ENCODE measurements around the gene SETDB1. TPM values are rescaled to one million over a fixed set of nuclear protein-coding genes. Genes with fewer than 3 reads are reported as not detected.

The SETDB1 gene
- total RNA-seq, 2 experiments from 2014 or later: 58.5 to 59.3 TPM

DNA sequence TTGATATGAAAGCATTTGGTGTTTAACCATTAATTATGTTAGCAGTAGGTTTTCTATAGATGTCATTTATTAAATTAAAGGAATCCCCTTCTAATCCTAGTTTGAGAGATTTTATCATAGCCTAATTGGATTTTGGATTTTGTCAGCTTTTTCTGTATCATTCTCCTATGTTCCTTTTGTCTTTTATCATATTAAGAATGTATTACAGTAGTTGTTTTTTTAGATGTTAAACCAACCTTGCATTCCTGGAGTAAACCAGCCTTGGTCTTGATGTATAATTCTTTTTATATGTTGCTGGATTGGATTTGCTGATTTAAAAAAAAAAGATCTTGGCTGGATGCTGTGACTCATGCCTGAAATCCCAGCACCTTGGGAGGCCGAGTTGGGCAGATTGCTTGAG is 5.6 kb downstream of the SETDB1 start:
- Mint-ChIP-seq H3K4me1 (ENCODE audit: low read depth) (peaks cover 14% of the 10 kb centered on the region), H3K4me3 (no peak overlapping the region), H3K27ac (no peak overlapping the region), H3K36me3 (ENCODE audit: low read depth) (peaks cover 75% of the 10 kb centered on the region), H3K27me3 (ENCODE audit: low read depth) (no peaks in the 10 kb centered on the region), H3K9me3 (ENCODE audit: insufficient read depth) (peaks cover 11% of the 10 kb centered on the region)
- DNase-seq: no peak
- POLR2A ChIA-PET: interaction anchor here (0.6 kb wide), 1 partner anchor 52 kb away, joined by 6 read pairs; no protein-coding TSS in a partner anchor
- ATAC-seq: no peak
- CTCF ChIA-PET: interaction anchor here (1.3 kb wide), 1 partner anchor 9 kb away, joined by 7 read pairs; no protein-coding TSS in a partner anchor

GRCh38 chr1:150944856-150945255 is 18.7 kb downstream of the SETDB1 start:
- ChIA-PET POLR2A (no interaction called here), CTCF (no interaction called here)
- no peak overlapping the region for H3K4me3 Mint-ChIP-seq
- no peaks in the 10 kb centered on the region for H3K27me3 Mint-ChIP-seq (ENCODE audit: low read depth)
- H3K36me3 Mint-ChIP-seq (ENCODE audit: low read depth): peaks cover 66% of the 10 kb centered on the region
- H3K9me3 Mint-ChIP-seq (ENCODE audit: insufficient read depth): no peaks in the 10 kb centered on the region
- DNase-seq: no peak
- H3K4me1 Mint-ChIP-seq (ENCODE audit: low read depth): no peaks in the 10 kb centered on the region
- ATAC-seq: no peak
- no peak overlapping the region for H3K27ac Mint-ChIP-seq

DNA sequence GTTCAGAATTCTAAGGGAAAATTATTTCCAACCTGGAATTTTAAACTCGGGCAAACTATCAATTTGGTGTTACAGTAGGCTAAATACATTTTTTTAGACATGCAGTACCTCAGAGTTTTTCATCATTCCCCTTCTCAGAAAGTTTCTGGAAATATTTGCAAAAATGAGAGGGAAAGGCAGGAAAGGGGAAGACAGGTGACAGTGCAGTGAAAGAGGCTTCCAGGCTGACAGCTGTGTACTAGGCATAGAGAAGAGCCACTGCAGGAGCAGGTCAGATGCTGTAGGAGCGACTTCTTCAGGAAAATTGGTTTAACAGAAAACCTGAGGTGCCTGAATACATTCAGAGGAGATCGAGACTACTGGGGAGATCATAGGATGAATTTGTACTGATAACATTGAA is 28.5 kb downstream of the SETDB1 start:
- Mint-ChIP-seq H3K27ac (no peak overlapping the region), H3K4me1 (ENCODE audit: low read depth) (no peaks in the 10 kb centered on the region), H3K4me3 (no peak overlapping the region), H3K9me3 (ENCODE audit: insufficient read depth) (no peaks in the 10 kb centered on the region), H3K27me3 (ENCODE audit: low read depth) (no peaks in the 10 kb centered on the region), H3K36me3 (ENCODE audit: low read depth) (peaks cover 64% of the 10 kb centered on the region)
- POLR2A ChIA-PET: no interaction called here
- DNase-seq (no peak), ATAC-seq (no peak)
- CTCF ChIA-PET: no interaction called here

GRCh38 chr1:150955280-150955679 is 29.1 kb downstream of the SETDB1 start:
- H3K27ac Mint-ChIP-seq: peak overlapping the region; percentile 9
- H3K36me3 Mint-ChIP-seq (ENCODE audit: low read depth): peaks cover 65% of the 10 kb centered on the region
- POLR2A ChIA-PET: no interaction called here
- H3K4me3 Mint-ChIP-seq: no peak overlapping the region
- ATAC-seq (no peak), DNase-seq (no peak)
- H3K4me1 Mint-ChIP-seq (ENCODE audit: low read depth): no peaks in the 10 kb centered on the region
- no peaks in the 10 kb centered on the region for H3K9me3 Mint-ChIP-seq (ENCODE audit: insufficient read depth)
- no peaks in the 10 kb centered on the region for H3K27me3 Mint-ChIP-seq (ENCODE audit: low read depth)
- CTCF ChIA-PET: no interaction called here

- Mint-ChIP-seq H3K4me1 (ENCODE audit: low read depth) (no peaks in the 10 kb centered on the region), H3K9me3 (ENCODE audit: insufficient read depth) (no peaks in the 10 kb centered on the region), H3K27me3 (ENCODE audit: low read depth) (no peaks in the 10 kb centered on the region), H3K36me3 (ENCODE audit: low read depth) (peaks cover 67% of the 10 kb centered on the region), H3K27ac (no peak overlapping the region), H3K4me3 (no peak overlapping the region)
- no peak for ATAC-seq
- DNase-seq: no peak
- CTCF ChIA-PET: interaction anchor here (1.1 kb wide), 2 partner anchors 38 to 199 kb away, joined by 4 read pairs; partner anchors contain the start of gene TNFAIP8L2
- POLR2A ChIA-PET: no interaction called here
These were observed 31.5 kb downstream of the SETDB1 start for GRCh38 chr1:150957666-150958065.

GRCh38 chr1:150960646-150961045 is 34.5 kb downstream of the SETDB1 start:
- DNase-seq (no peak), ATAC-seq (no peak)
- Mint-ChIP-seq H3K27ac (peak overlapping the region; percentile 26), H3K27me3 (ENCODE audit: low read depth) (no peaks in the 10 kb centered on the region), H3K4me1 (ENCODE audit: low read depth) (no peaks in the 10 kb centered on the region), H3K9me3 (ENCODE audit: insufficient read depth) (no peaks in the 10 kb centered on the region), H3K4me3 (no peak overlapping the region), H3K36me3 (ENCODE audit: low read depth) (peaks cover 70% of the 10 kb centered on the region)
- CTCF ChIA-PET: no interaction called here
- POLR2A ChIA-PET: interaction anchor here (0.8 to 1.4 kb wide), 2 partner anchors 9 to 13 kb away, joined by 3 to 4 read pairs; no protein-coding TSS in a partner anchor

DNA sequence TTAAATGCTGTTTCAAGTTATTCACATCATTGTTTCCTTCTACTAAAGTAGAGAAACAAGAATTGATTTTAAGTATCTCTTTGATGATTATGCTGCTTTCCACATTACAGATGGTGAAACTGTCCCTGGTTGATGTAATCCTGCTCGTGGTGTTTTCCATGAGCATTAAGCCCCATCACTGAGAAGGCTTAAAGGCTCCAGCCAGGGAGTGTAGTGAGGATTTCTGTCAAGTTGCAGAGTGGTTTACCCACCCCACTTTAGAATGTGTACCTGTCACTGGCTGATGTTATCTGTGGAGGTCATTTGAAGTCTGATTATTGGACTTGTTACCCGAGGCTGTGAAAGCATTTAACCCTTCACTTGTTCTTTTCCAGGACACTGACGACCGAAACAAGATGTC is 35.6 kb downstream of the SETDB1 start:
- Mint-ChIP-seq H3K36me3 (ENCODE audit: low read depth) (peaks cover 75% of the 10 kb centered on the region), H3K27ac (no peak overlapping the region), H3K4me3 (no peak overlapping the region), H3K27me3 (ENCODE audit: low read depth) (no peaks in the 10 kb centered on the region), H3K4me1 (ENCODE audit: low read depth) (no peaks in the 10 kb centered on the region), H3K9me3 (ENCODE audit: insufficient read depth) (no peaks in the 10 kb centered on the region)
- ChIA-PET POLR2A (interaction anchor here (2.5 kb wide), 1 partner anchor 12 kb away, joined by 7 read pairs; no protein-coding TSS in a partner anchor), CTCF (no interaction called here)
- ATAC-seq: no peak
- DNase-seq: no peak

DNA sequence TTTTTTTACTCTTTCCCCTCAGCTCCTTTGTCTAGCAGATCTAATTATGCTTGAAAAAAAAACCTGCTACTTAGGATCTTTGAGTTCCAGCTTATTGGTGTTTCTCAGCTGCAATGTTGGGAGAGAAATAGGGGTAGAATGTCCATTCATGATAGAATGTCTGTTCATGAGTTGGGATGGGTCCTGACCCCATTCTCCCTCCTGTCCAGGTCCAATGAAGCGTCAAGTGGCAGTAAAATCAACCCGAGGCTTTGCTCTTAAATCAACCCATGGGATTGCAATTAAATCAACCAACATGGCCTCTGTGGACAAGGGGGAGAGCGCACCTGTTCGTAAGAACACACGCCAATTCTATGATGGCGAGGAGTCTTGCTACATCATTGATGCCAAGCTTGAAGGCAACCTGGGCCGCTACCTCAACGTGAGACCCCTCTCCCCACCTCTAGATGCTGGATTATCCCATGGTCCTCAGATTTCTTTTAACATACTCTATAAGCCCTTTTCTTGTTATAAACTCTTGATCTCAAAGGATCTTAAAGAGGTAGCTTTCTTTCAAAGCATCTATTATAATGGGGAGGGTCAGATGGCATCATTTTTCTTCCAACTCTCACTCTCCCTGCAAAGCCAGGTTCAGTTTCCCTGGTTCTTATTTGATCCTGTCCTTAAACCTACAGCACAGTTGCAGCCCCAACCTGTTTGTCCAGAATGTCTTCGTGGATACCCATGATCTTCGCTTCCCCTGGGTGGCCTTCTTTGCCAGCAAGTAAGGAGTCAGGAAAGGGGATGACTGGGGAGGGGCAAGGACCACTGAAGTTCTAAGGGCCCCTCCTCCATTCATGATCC is 37.4 kb downstream of the SETDB1 start:
- no peak overlapping the region for H3K4me3 Mint-ChIP-seq
- CTCF ChIA-PET: no interaction called here
- peak overlapping the region; percentile 14 for H3K27ac Mint-ChIP-seq
- no peaks in the 10 kb centered on the region for H3K9me3 Mint-ChIP-seq (ENCODE audit: insufficient read depth)
- DNase-seq: no peak
- ATAC-seq: no peak
- POLR2A ChIA-PET: interaction anchor here (0.6 to 2.5 kb wide), 3 partner anchors 10 to 22 kb away, joined by 3 to 7 read pairs (median 3); no protein-coding TSS in a partner anchor
- no peaks in the 10 kb centered on the region for H3K4me1 Mint-ChIP-seq (ENCODE audit: low read depth)
- H3K36me3 Mint-ChIP-seq (ENCODE audit: low read depth): peaks cover 83% of the 10 kb centered on the region
- no peaks in the 10 kb centered on the region for H3K27me3 Mint-ChIP-seq (ENCODE audit: low read depth)

- ATAC-seq: no peak
- CTCF ChIA-PET: no interaction called here
- Mint-ChIP-seq H3K27me3 (ENCODE audit: low read depth) (no peaks in the 10 kb centered on the region), H3K27ac (peak overlapping the region; percentile 8), H3K4me3 (no peak overlapping the region), H3K36me3 (ENCODE audit: low read depth) (peaks cover 86% of the 10 kb centered on the region), H3K4me1 (ENCODE audit: low read depth) (no peaks in the 10 kb centered on the region), H3K9me3 (ENCODE audit: insufficient read depth) (no peaks in the 10 kb centered on the region)
- DNase-seq: no peak
- POLR2A ChIA-PET: interaction anchor here (0.6 to 2.5 kb wide), 2 partner anchors 10 to 13 kb away, joined by 3 to 7 read pairs; no protein-coding TSS in a partner anchor
These were observed 38.0 kb downstream of the SETDB1 start for GRCh38 chr1:150964164-150964489.

DNA sequence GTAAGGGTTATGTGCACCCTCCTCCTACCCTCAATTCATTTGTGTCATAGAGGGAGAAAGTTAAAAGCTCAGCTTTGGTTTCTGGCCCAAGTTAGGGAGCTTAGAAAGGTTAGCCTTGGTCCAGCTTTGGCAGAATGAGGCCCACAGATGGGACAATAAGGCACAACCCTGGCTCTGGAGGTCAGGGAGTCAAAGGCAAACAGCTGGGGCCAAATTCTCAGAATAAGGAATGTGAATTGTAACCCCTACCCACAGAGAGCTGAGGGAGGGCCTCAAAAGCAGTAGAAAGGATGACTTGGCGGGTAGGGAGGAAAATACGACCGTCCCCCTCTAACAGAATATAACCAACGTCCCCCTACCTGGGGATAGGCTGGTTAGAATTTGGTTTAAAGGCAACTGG is 39.4 kb downstream of the SETDB1 start:
- H3K27me3 Mint-ChIP-seq (ENCODE audit: low read depth): no peaks in the 10 kb centered on the region
- no peak overlapping the region for H3K4me3 Mint-ChIP-seq
- H3K9me3 Mint-ChIP-seq (ENCODE audit: insufficient read depth): no peaks in the 10 kb centered on the region
- CTCF ChIA-PET: interaction anchor here (0.8 to 1.7 kb wide), 4 partner anchors 8 to 31 kb away, joined by 3 to 7 read pairs (median 3); no protein-coding TSS in a partner anchor
- H3K4me1 Mint-ChIP-seq (ENCODE audit: low read depth): peaks cover 9% of the 10 kb centered on the region
- peaks cover 74% of the 10 kb centered on the region for H3K36me3 Mint-ChIP-seq (ENCODE audit: low read depth)
- no peak for DNase-seq
- POLR2A ChIA-PET: interaction anchor here (1.8 kb wide), 1 partner anchor 8 kb away, joined by 9 read pairs; no protein-coding TSS in a partner anchor
- no peak overlapping the region for H3K27ac Mint-ChIP-seq
- no peak for ATAC-seq

DNA sequence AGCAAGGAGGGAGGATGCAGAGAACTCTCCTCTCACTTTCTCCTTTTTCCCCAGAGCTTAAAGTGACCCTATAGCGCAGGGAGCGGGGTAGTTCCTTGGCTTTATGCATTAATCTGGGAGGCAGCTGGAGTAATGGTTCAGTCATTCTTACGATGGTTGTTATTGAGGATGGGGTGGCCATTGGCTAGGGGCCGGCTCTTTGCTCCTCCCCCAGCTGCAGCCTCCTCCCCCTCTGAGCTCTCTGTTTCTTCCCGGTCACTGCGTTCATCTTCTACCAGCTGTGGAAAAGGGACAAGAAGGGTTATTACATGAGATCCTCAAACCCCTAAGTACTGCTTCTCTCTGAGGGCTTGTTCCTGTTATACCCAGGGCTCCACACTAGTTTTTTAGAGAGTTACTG is 39.8 kb downstream of the SETDB1 start:
- H3K27me3 Mint-ChIP-seq (ENCODE audit: low read depth): no peaks in the 10 kb centered on the region
- ATAC-seq (no peak), DNase-seq (no peak)
- H3K36me3 Mint-ChIP-seq (ENCODE audit: low read depth): peaks cover 70% of the 10 kb centered on the region
- H3K4me3 Mint-ChIP-seq: no peak overlapping the region
- H3K27ac Mint-ChIP-seq: no peak overlapping the region
- peaks cover 13% of the 10 kb centered on the region for H3K4me1 Mint-ChIP-seq (ENCODE audit: low read depth)
- POLR2A ChIA-PET: interaction anchor here (1.8 kb wide), 1 partner anchor 8 kb away, joined by 9 read pairs; no protein-coding TSS in a partner anchor
- H3K9me3 Mint-ChIP-seq (ENCODE audit: insufficient read depth): no peaks in the 10 kb centered on the region
- CTCF ChIA-PET: interaction anchor here (0.8 to 1.7 kb wide), 3 partner anchors 12 to 30 kb away, joined by 3 to 7 read pairs (median 3); no protein-coding TSS in a partner anchor

DNA sequence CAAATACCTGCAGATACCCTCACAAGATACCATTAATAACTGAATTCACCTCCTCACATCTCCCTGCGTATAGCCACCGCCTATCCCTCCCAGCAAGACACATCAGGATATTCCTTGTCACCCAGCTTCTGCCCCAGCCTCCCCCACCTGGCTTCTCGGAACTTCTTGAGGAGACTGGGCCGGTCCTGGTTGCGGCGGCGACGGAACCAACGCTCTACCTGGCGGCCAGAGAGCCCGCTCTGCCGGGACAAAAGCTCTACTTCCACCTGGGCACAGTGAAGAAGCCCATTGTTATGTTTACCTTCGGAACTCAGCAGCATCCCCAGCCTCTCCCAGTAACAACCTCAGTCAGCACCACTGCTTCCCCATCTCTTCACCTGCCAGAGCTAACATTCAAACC is 41.8 kb downstream of the SETDB1 start:
- no peaks in the 10 kb centered on the region for H3K9me3 Mint-ChIP-seq (ENCODE audit: insufficient read depth)
- POLR2A ChIA-PET: no interaction called here
- H3K36me3 Mint-ChIP-seq (ENCODE audit: low read depth): peaks cover 70% of the 10 kb centered on the region
- no peak overlapping the region for H3K27ac Mint-ChIP-seq
- CTCF ChIA-PET: no interaction called here
- ATAC-seq: no peak
- no peak overlapping the region for H3K4me3 Mint-ChIP-seq
- no peak for DNase-seq
- H3K27me3 Mint-ChIP-seq (ENCODE audit: low read depth): no peaks in the 10 kb centered on the region
- H3K4me1 Mint-ChIP-seq (ENCODE audit: low read depth): peaks cover 33% of the 10 kb centered on the region

All from activated CD8-positive, alpha-beta T cell treated with anti-CD3 and anti-CD28 coated beads, Interleukin-2, amount 10 ng/mL, durations not matched to agents 7 days and 5 days (primary cell).